ENCODE results near the gene TRIM9. TPM values are rescaled to one million over a fixed set of nuclear protein-coding genes. Genes with fewer than 3 reads are reported as not detected.

TRIM9 gene
- polyA plus RNA-seq, 1 experiment, result 0.06 TPM

GRCh38 chr14:51056421-51056820 lies 38.5 kb downstream of the TRIM9 start:
- TF ChIP-seq, protein P1, sequence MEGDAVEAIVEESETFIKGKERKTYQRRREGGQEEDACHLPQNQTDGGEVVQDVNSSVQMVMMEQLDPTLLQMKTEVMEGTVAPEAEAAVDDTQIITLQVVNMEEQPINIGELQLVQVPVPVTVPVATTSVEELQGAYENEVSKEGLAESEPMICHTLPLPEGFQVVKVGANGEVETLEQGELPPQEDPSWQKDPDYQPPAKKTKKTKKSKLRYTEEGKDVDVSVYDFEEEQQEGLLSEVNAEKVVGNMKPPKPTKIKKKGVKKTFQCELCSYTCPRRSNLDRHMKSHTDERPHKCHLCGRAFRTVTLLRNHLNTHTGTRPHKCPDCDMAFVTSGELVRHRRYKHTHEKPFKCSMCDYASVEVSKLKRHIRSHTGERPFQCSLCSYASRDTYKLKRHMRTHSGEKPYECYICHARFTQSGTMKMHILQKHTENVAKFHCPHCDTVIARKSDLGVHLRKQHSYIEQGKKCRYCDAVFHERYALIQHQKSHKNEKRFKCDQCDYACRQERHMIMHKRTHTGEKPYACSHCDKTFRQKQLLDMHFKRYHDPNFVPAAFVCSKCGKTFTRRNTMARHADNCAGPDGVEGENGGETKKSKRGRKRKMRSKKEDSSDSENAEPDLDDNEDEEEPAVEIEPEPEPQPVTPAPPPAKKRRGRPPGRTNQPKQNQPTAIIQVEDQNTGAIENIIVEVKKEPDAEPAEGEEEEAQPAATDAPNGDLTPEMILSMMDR (IDR thresholded peaks at IDR 0.05; ENCODE audit: low read depth, low read length), result no peak
- H3K27ac ChIP-seq (ENCODE audit: low read depth, low read length), result no peak overlapping the region
- no peak for DNase-seq (ENCODE audit: low read depth, low spot score)
- CTCF ChIA-PET, result no interaction called here
- peaks cover 5% of the 10 kb centered on the region for H3K27me3 ChIP-seq (ENCODE audit: control insufficient read depth, insufficient read depth, low read length)
- POLR2A ChIA-PET, result no interaction called here
- H3K4me3 ChIP-seq (ENCODE audit: low read depth, low read length), result no peak overlapping the region
- H3K9me3 ChIP-seq (ENCODE audit: control insufficient read depth, insufficient read depth, low read length), result no peaks in the 10 kb centered on the region

GRCh38 chr14:51053157-51053556 lies 41.7 kb downstream of the TRIM9 start:
- CTCF ChIA-PET, result interaction anchor here (0.7 kb wide), 1 partner anchor 123 kb away, joined by 7 read pairs; no protein-coding TSS in a partner anchor

DNA sequence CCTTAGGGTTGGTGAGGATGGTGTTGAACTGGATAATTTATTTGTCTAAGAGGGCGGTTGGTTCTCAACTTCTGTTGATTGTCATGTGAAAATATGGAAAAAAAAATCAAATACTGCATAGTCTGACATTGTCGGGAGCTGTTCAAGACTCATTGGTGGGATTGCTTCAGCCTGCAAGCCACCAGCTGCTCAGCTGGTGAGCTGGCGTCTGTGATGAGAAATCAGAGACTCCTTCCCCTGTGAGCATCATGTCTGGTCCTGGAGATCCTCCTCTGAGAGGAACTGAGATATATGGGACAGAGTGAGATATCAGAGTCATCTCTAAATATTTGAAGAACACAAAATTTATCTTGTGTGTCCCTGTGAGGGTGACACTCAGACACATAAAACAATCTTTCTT lies 49.9 kb downstream of the TRIM9 start:
- CTCF ChIA-PET, result no interaction called here
- POLR2A ChIA-PET, result no interaction called here
- Histone ChIP-seq H3K9me3 (ENCODE audit: control insufficient read depth, insufficient read depth, low read length) (no peaks in the 10 kb centered on the region), H3K4me3 (ENCODE audit: low read depth, low read length) (no peak overlapping the region), H3K27me3 (ENCODE audit: control insufficient read depth, insufficient read depth, low read length) (peaks cover 31% of the 10 kb centered on the region), H3K27ac (ENCODE audit: low read depth, low read length) (no peak overlapping the region)
- no peak for DNase-seq (ENCODE audit: low read depth, low spot score)
- TF ChIP-seq, protein P1 (IDR thresholded peaks at IDR 0.05; ENCODE audit: low read depth, low read length), result no peak

More at GRCh38 chr14:51053157-51053556, 41.7 kb downstream of the TRIM9 start:
- peaks cover 5% of the 10 kb centered on the region for H3K27me3 ChIP-seq (ENCODE audit: control insufficient read depth, insufficient read depth, low read length)
- DNase-seq (ENCODE audit: low read depth, low spot score), result no peak
- no peak overlapping the region for H3K4me3 ChIP-seq (ENCODE audit: low read depth, low read length)
- H3K9me3 ChIP-seq (ENCODE audit: control insufficient read depth, insufficient read depth, low read length), result no peaks in the 10 kb centered on the region
- TF ChIP-seq, protein P1 (IDR thresholded peaks at IDR 0.05; ENCODE audit: low read depth, low read length), result no peak
- POLR2A ChIA-PET, result interaction anchor here (0.6 kb wide), 1 partner anchor 1261 kb away, joined by 3 read pairs; the partner anchor contains the start of gene PTGER2
- H3K27ac ChIP-seq (ENCODE audit: low read depth, low read length), result no peak overlapping the region

DNA sequence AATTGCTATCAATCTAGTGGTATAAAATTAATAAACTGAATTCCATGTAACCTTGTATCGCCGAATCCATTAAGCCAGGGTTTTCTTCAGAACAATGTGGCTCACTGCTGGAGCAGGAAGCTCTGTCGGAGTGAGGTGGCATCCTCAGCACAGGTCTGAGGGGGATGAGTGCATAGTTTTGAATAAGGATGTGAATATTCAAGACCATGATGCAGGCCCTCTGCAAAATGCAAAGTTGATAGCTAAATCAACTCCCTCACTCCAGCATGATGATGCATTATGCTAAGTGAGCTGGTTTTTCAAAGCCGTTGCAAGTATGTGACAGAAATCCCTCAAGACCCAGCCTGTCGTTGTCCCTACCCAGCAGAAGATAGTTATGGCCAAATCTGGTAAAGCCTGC lies 53.0 kb downstream of the TRIM9 start:
- POLR2A ChIA-PET, result no interaction called here
- CTCF ChIA-PET, result no interaction called here

DNA sequence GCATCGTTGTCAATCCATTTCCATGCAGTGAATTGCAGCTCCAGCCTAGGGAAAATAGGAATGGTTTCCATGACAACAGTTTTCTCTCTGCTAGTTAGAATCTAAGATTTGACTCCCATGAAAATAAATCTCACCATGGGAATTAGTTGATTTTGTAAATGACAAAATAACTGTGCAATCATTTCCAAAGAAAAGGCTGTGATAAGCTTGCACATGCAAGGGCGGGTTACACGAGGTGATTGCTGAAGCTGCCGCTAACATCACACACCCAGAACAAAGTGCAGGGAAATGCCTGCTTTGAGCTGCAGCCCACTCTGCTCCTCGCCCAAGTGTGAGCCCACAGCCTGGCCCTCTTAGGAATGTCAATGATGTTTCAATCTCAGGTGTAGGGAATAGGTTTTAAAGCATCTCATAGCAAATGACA lies 53.8 kb downstream of the TRIM9 start:
- DNase-seq (ENCODE audit: low read depth, low spot score), result no peak
- TF ChIP-seq, protein P1 (IDR thresholded peaks at IDR 0.05; ENCODE audit: low read depth, low read length), result no peak
- Histone ChIP-seq H3K4me3 (ENCODE audit: low read depth, low read length) (no peak overlapping the region), H3K27me3 (ENCODE audit: control insufficient read depth, insufficient read depth, low read length) (peaks cover 25% of the 10 kb centered on the region), H3K9me3 (ENCODE audit: control insufficient read depth, insufficient read depth, low read length) (no peaks in the 10 kb centered on the region), H3K27ac (ENCODE audit: low read depth, low read length) (no peak overlapping the region)
- POLR2A ChIA-PET, result no interaction called here
- CTCF ChIA-PET, result no interaction called here

More for the DNA sequence above, 53.0 kb downstream of the TRIM9 start:
- H3K27ac ChIP-seq (ENCODE audit: low read depth, low read length), result no peak overlapping the region
- peaks cover 25% of the 10 kb centered on the region for H3K27me3 ChIP-seq (ENCODE audit: control insufficient read depth, insufficient read depth, low read length)
- TF ChIP-seq, protein P1 (IDR thresholded peaks at IDR 0.05; ENCODE audit: low read depth, low read length), result no peak
- DNase-seq (ENCODE audit: low read depth, low spot score), result no peak
- H3K9me3 ChIP-seq (ENCODE audit: control insufficient read depth, insufficient read depth, low read length), result no peaks in the 10 kb centered on the region
- H3K4me3 ChIP-seq (ENCODE audit: low read depth, low read length), result no peak overlapping the region

All from AG04450 (cell line).